AG10803 (cell line): ENCODE results near the gene KIF5A.

Source experiments
- DNase-seq: peaks from one replicate; pipeline ENCODE4 v3.0.0; 2010; ENCODE audit warnings: low read depth
- H3K4me3 ChIP-seq: 2 replicates; pipeline ENCODE4 v1.5.1; 2011; ENCODE audit warnings: mild to moderate bottlenecking, low read length, control low read depth
- CTCF ChIP-seq: conservative IDR thresholded peaks from 2 replicates; pipeline ENCODE4 v1.5.1; 2011; ENCODE audit warnings: mild to moderate bottlenecking, low read length, control low read depth, inconsistent platforms

KIF5A gene

GRCh38 chr12:57592551-57593165 is 42.8 kb downstream of the KIF5A start:
- peak; percentile 14 for DNase-seq
- no peak for TF ChIP-seq CTCF
- H3K4me3 ChIP-seq: no peak overlapping the region

- no peak overlapping the region for H3K4me3 ChIP-seq
- TF ChIP-seq CTCF: no peak
- DNase-seq: no peak
Observed at GRCh38 chr12:57593187-57593586, 43.3 kb downstream of the KIF5A start.

- no peak for DNase-seq
- no peak for TF ChIP-seq CTCF
- H3K4me3 ChIP-seq: no peak overlapping the region
Observed at GRCh38 chr12:57600395-57600794, 50.6 kb downstream of the KIF5A start.

GRCh38 chr12:57602544-57602943 is 52.7 kb downstream of the KIF5A start:
- DNase-seq: no peak
- no peak for TF ChIP-seq CTCF
- H3K4me3 ChIP-seq: no peak overlapping the region

- no peak for DNase-seq
- H3K4me3 ChIP-seq: no peak overlapping the region
- TF ChIP-seq CTCF: no peak
Observed at GRCh38 chr12:57603324-57603723, 53.5 kb downstream of the KIF5A start.

- TF ChIP-seq CTCF: no peak
- DNase-seq: peak; percentile 48
- H3K4me3 ChIP-seq: peak overlapping the region; percentile 75
Observed at GRCh38 chr12:57603815-57604453, 54.1 kb downstream of the KIF5A start.

GRCh38 chr12:57604454-57604991 is 54.7 kb downstream of the KIF5A start, which contains the start of gene DTX3:
TSS of gene DTX3 (plus strand) at chr12:57604824. CDS start at chr12:57606518, 1,694 bp downstream.
- H3K4me3 ChIP-seq: peak within 1 kb of the TSS; percentile 75
- DNase-seq: peak; percentile 20
- TF ChIP-seq CTCF: no peak
